Activated CD8-positive, alpha-beta memory T cell treated with anti-CD3 and anti-CD28 coated beads for 36 hours (primary cell): ENCODE data around the gene ANKRD65. TPM values are rescaled to one million over a fixed set of nuclear protein-coding genes. Genes with fewer than 3 reads are reported as not detected.

Experiments
- CTCF ChIA-PET: fragments of 350-600 bp; sonication (Branson Sonifier 250); formaldehyde crosslinking; loops from one replicate; lab custom pipeline; 2021; ENCODE audit warnings: antibody characterized with exemption; lab: Charles Lee
- POLR2A ChIA-PET: fragments of 350-600 bp; sonication (Branson Sonifier 250); formaldehyde crosslinking; loops from one replicate; lab custom pipeline; 2021; ENCODE audit warnings: antibody characterized with exemption; lab: Charles Lee
- total RNA-seq, 2 experiments: library from RNA; stranded (reverse); gene quantifications; one replicate each; pipeline ENCODE4 v1.2.3, GENCODE V29; 2021

The ANKRD65 gene
- total RNA-seq, 2 experiments from 2014 or later = not detected

DNA sequence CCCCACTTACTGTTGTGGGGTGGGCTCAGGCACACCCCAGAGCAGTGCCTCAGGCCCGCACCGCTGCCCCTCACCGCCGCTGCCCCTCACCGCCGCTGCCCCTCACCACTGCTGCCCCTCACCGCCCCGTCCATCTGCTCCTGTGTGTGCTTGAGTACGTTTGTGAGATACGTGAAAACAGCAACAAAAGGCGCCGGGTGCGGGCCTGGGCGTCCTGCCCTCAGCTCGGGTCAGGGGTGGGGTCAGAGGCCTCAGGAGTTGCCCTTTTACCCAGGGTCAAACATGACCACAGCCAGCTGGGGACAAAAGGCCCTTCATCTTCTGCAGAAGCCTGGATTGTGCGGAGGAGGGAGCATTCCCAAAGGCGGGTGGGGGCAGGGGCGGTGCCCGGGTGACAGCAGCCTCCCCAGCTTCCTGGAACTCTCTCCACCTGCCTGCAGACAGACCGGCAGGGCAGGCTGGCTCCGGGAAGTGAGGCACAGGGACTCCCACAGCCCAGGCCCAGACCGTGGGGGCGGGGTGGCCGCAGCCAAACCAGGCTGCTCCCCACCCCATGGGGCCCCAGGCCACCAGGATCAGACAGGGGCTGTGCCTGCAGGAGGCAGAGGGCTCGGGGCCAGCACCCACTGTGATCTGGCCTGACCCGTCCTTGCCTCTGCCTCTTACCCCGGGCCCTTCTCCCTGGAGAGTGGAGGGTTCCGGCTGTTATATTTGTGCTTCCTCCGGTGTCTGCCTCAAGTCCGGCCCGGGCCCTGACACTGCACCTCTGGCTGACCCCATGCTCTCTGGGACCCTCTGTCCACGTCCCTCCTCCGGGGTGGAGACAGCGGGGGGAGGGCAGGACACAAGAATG is 12.1 kb upstream of the ANKRD65 start:
- CTCF ChIA-PET = interaction anchor here (1.2 to 1.5 kb wide), 2 partner anchors 25 to 31 kb away, joined by 3 read pairs; no protein-coding TSS in a partner anchor
- POLR2A ChIA-PET = no interaction called here

DNA sequence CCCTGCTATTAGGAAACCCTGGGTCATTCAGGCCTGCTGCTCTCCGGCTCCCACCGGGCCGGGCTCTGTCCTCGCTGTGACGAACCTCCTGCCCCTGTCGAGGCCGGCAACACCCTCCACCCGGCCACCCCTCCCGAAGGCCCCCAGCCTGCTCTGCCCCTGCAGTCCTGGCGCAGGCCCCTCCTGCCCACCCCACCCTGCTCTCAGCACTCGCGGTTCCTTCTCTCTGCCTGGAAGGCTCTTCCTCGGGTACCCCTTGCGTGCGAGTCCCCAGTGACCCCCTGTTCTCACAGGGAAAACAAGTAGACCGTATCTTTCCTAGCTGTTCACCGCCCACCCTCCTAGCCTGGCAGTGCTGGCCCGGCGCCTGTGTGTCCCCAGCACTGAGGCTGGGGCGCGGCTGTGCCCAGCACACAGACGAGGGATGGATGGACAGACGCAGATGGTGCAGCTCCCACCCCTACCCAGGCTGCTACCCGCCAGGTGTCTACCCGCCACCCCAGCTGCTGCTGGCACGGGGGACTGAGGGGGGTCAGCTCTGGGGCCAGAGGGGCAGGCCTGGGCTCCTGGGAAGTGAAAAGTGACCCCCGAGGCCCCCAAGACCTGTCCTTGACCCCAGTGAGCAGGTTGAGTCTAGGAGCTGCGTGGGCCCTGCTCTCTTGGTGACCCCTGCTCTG is 11.3 kb upstream of the ANKRD65 start:
- ChIA-PET POLR2A (no interaction called here), CTCF (interaction anchor here (1.4 kb wide), 1 partner anchor 8 kb away, joined by 3 read pairs; no protein-coding TSS in a partner anchor)

DNA sequence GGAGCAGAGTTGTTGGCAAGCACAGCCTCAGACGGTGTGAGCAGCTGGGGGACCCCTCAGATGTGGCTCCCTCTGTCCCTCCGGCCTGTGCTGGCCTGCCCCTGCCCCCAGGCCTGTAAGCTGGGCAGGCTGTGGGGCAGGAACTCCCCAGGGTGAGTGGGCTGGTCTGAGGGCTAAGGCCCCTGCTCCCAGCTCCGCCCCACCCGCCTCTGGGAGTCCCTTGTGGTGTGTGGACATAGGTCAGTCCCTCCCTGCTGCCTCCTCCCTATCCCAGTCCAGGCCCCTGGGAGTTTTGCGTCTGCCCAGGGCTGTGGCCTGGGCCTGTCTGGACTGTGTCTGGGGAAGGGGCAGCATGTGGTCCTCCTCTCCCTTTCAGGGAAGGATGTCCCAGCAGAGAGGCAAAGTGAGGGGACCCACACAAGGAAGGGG is 10.8 kb upstream of the ANKRD65 start:
- POLR2A ChIA-PET = no interaction called here
- CTCF ChIA-PET = interaction anchor here (1.4 kb wide), 1 partner anchor 9 kb away, joined by 3 read pairs; no protein-coding TSS in a partner anchor

DNA sequence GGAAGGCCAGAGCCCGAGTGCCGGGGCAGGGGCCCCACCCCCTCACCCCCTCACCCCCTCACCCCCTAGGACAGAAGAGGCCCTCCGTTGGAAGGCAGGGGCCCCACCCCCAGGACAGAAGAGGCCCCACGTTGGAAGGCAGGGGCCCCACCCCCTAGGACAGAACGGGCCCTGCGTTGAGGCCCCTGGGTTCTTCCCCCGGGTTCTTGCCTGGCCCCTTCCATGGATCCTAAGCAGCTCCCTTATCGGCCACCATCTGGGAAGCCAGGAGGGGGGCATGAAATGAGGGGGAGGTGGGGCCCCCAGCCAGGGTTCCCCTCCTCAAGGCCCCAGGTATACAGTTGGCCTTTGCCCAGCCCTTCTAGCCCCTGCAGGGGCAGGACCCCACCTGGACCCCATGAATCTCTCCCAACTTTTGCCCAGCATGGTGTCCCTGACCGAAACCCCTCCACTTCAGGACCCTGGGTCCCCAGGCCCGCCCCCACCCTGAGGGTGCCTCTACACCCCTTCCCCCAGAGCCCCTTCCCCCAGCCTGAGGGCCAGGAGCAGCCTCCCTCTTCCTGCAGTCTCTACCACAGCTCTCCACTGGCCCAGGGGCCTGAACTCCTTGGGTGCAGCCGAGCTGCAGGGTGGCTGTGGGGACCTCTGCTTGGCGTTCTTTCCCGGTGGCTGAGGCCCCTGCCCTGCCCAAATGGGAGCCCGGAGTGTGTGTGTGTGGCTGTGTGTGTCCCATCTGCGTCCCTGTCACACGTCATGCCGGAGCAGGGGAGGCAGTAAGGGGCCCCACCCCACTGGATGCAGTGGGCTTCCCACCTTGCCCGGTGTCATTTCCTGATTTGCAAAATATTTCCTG is 10.1 kb upstream of the ANKRD65 start:
- CTCF ChIA-PET = interaction anchor here (1.4 kb wide), 1 partner anchor 10 kb away, joined by 3 read pairs; no protein-coding TSS in a partner anchor
- POLR2A ChIA-PET = no interaction called here

DNA sequence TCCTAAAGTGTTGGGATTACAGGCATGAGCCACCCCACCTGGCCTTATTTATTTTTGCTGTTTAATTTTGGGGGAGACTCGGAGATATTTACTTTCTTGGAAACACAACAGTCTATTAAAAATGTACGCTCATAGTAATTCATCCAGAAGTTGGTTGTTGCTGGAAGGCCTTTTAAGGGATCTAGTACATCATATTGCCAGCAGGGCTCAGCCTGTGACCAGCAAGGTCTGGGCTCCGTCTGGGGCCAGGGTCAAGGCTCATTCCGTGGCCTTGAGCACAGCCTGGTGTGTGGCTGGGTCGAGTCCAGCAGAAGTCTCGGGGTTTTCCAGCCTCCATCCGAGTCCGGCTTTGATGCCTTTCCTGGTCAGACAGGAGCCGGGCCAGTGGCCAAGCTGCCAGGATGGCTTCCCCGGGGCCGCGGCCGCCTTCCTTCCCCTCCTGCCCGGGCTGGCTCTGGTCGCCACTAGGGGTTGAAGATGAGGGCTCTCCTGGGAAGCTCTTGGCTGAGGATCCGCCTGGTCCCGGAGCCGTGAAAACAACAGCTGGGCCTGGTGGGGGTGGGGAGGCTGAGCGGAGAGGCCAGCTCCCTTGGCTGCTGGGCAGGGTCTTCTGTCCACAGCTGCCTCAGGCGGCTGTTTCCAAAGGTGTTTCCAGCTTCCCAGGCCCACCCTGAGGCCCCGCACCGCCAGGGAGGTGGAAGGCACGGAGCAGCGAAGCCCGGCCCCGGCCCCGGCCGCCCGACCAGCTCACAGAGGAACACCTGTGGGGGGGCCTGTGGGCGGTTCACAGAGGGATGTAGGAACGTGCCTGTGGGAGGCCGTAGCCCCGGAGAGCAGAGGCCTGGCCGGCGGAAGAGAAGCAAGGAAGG is 9.3 kb upstream of the ANKRD65 start:
- ChIA-PET POLR2A (no interaction called here), CTCF (interaction anchor here (0.7 kb wide), 1 partner anchor 338 kb away, joined by 3 read pairs; no protein-coding TSS in a partner anchor)

DNA sequence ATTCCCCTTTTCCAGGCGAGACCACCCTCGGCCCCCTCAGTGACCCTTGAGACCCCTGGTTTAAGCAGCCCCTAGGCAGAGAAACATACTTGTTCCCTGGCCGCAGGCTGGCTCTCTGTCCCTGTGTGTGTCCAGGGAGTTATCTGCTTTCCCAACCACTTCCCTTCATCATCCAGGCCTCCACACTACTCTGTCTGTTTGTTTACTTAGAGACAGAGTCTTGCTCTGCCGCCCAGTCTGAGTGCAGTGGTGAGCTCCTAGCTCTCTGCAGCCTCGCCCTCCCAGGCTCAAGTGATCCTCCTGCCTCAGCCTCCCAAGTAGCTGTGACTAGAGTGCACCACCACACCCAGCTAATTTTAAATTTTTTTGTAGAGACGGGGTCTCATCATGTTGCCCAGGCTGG is 8.6 kb upstream of the ANKRD65 start:
- POLR2A ChIA-PET = no interaction called here
- CTCF ChIA-PET = interaction anchor here (0.7 kb wide), 1 partner anchor 337 kb away, joined by 3 read pairs; no protein-coding TSS in a partner anchor

DNA sequence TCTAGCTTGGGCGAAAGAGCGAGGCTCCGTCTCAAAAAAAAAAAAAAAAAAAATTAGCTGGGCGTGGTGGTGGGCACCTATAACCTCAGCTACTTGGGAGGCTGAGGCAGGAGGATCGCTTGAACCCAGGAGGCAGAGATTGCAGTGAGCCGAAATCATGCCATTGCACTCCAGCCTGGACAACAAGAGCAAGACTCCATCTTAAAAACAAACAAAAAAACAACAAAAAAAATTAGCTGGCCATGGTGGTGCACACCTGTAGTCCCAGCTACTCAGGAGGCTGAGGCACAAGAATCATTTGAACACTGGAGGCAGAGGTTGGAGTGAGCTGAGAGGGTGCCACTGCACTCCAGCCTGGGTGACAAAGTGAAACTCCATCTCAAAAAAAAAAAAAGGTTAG is 7.9 kb upstream of the ANKRD65 start:
- POLR2A ChIA-PET = interaction anchor here (0.6 kb wide), 1 partner anchor 229 kb away, joined by 4 read pairs; no protein-coding TSS in a partner anchor
- CTCF ChIA-PET = interaction anchor here (1.0 to 1.2 kb wide), 2 partner anchors 11 to 13 kb away, joined by 3 to 4 read pairs; no protein-coding TSS in a partner anchor

DNA sequence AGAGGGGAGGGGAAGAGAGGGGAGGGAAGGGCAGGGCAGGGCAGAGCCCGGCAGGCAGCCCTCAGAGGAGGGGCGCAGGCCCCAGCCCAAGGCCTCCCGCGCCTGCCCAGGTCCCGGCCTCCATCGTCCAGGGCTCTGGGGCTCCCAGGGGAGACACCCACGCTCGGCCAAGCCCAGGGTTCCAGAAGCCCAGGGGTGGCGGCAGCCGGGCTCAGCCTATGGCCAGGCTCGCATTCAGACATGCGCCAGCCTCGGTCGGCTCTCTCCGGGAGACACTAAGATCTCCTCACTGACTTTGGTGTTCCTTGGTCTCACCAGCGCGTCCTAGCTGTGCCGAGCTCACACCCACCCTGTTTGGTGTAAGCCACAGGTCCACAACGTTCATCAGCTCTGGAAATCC is 7.1 kb upstream of the ANKRD65 start:
- CTCF ChIA-PET = interaction anchor here (0.6 to 1.2 kb wide), 3 partner anchors 12 to 21 kb away, joined by 3 to 4 read pairs (median 4); no protein-coding TSS in a partner anchor
- POLR2A ChIA-PET = no interaction called here

DNA sequence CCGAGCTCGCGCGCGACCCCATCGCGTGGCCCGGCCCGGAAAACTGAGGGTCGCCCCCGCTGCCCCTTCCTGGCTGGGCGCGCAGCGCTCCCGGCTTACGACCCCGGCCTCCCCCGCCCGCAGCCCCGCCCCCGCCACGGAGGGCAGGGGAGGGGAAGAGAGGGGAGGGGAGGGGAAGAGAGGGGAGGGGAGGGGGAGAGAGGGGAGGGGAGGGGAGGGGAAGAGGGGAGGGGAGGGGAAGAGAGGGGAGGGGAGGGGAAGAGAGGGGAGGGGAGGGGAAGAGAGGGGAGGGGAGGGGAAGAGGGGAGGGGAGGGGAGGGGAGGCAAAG is 6.7 kb upstream of the ANKRD65 start:
- CTCF ChIA-PET = interaction anchor here (0.6 to 1.2 kb wide), 2 partner anchors 14 to 21 kb away, joined by 4 read pairs; no protein-coding TSS in a partner anchor
- POLR2A ChIA-PET = no interaction called here

DNA sequence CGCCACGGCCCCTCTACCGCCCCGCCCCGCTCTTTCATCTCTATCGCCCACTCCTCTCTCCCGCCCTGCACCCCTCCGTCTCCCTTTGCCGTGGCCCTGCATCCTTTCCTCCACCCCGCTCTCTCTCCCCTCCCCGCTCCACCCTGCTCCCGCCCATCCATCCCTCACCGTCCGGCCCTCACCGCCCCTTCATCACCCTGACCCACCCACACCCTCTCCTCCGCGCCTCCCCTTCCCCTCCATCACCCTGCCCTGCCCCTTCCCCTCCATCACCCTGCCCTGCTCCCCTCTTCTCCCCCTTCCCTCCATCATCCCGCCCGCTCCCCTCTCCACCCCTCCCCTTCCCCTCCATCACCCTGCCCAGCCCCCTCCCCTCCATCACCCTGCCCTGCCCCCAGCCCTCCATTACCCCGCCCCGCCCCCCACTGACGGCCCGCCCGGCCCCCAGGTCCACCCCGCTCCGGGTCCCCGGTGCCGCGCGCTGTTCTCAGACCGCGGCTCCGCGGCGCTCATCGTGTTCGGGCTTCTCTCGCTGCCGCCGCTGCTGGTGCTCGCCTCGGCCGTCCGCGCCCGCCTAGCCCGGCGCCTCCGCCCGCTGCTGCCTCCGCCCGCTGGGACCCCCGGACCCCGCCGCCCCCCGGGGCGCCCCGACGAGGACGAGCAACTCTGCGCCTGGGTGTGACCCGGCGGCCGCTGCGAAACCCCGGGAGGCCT is 6.2 kb upstream of the ANKRD65 start:
- ChIA-PET CTCF (no interaction called here), POLR2A (no interaction called here)

DNA sequence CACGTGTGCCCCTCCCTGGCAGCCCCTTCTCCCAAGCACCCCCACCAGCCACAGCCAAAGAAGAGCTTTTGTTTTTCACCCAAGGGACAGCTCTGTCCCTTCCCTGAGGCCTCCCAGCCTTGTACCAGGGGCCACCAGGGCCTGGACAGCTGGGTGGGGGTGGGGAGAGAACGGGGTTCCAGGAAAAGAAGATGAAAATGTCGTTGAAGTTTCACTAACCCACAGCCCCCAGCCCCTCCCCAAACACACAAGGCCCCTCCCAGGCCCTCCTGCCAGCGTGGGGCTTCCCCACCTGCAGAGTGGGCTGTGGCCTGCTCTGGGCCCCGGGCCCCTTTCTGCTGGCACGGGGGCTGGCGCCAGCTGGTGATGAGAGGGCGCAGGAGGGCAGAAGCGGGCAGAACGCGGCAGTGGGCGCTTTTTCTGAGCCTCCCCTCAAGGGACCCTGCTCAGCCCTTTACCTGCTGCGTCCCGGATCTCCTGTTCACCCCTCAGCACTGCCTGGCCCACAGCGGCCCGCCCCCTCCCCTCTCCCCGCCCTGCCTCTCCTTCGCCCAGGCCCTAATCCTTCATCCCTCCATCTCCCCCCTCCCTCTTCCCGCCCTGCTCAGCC is 5.5 kb upstream of the ANKRD65 start:
- CTCF ChIA-PET = no interaction called here
- POLR2A ChIA-PET = no interaction called here

DNA sequence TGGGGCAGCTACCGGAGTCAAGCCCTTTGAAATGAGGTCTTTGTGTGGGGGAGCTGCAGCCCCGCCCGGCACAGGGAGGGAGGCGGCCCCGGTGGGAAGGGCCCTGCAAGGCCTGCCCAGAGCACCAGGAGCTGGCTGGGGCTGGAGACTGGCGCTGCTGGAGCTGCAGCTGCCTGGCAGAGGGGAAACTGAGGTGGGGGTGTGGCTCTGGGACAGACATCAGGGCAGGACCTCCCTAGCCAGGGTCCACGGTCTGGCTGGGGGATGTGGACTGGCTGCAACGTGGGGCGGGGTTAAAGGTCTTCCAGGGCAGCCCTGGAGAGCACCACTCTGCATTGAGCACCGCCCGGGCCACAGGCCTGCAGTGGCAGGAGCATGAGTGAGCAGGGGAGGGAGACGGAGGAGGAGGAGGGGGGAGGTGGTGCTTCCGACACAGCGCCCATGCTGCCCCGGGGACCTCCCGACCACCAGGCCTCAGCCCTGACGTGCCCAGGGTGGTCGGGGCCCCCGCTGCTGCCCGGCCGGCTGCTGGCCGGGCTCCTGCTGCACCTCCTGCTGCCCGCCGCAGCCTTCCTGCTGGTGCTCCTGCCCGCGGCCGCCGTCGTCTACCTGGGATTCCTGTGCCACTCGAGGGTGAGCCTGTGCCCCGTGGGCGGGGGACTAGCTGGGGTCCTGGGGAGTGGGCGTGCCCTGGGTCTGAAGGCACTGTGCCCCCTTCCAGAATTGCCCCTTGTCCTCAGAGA is 4.8 kb upstream of the ANKRD65 start:
- ChIA-PET POLR2A (no interaction called here), CTCF (no interaction called here)

DNA sequence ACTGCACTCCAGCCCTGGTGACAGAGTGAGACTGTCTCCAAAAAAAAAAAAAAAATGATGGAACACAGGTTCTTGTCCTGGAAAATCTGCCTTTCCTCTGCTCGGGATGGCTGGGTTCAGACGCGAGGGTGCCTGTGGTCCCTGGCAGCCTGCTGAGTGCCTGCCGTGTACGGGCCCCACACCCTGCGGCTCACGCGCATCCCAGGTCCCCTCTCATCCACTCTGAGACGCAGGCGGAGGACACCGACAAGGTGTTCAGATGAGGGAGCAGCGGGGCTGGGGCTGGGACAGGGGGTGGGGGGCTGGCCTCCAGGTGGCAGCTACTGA is 4.3 kb upstream of the ANKRD65 start:
- POLR2A ChIA-PET = no interaction called here
- CTCF ChIA-PET = interaction anchor here (0.7 kb wide), 1 partner anchor 484 kb away, joined by 3 read pairs; no protein-coding TSS in a partner anchor

DNA sequence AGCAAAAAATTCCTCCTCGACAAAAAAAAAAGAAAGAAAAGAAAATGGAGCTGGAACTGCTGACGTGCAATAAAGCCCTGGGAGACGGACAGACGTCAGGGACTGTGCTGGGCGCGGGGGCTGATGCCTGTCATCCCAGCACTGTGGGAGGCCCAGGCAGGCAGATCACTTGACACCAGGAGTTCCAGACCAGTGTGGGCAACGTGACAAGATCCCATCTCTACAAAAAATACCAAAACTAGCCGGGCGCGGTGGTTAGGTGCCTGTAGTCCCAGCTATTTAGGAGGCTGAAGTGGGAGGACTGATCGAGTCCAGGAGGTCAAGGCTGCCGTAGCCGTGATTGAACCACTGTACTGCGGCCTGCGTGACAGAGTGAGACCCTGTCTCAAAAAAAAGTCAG is 3.6 kb upstream of the ANKRD65 start:
- CTCF ChIA-PET = interaction anchor here (0.7 kb wide), 1 partner anchor 484 kb away, joined by 3 read pairs; no protein-coding TSS in a partner anchor
- POLR2A ChIA-PET = no interaction called here

DNA sequence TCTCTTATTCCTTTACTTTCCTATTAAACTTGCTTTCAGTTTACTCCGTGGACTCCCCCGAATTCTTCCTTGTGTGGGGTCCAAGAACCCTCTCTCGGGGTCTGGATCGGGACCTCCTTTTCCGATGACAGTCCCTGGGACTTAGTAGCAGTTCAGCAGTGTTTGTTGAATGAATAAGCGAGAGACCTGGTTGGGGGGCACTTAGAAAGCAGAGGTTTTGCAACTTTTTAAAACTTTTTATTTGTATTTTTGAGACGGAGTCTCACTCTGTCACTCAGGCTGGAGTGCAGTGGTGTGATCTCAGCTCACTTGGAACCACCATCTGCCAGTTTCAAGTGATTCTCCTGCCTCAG is 2.1 kb upstream of the ANKRD65 start:
- CTCF ChIA-PET = no interaction called here
- POLR2A ChIA-PET = no interaction called here

DNA sequence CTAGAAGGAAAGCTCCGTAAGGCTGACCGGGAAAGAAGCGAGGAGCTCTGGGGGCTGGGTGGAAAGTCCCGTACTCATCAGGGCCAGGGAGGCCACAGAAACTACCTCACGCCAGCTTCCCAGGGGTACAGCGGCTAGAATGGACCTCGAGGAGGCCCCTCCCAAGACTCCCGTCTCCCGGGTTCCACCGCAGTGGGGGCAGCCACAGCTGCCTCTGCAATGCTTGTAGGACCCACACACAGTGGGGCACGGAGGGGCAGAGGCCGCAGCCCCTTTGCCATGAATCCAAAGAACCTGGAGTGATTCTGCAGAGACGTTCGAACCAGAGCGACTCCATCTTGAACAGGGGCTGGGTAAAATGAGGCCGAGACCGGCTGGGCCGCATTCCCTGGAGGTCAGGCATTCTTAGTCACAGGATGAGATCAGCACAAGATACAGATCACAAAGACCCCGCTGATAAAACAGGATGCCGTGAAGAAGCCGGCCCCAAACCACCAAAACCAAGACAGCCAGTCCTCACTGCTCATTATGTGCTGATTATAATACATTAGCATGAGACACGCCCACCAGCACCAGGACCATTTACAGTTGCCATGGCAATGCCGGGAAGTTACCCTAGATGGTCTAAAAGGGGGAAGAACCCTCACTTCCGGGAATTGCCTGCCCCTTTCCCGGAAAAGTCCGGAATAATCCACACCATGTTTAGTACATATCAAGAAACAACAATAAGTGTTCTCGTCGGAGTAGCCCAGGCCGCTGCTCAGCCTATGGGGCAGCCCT is 1.6 kb upstream of the ANKRD65 start:
- POLR2A ChIA-PET = no interaction called here
- CTCF ChIA-PET = no interaction called here
